SK-N-SH treated with all-trans-retinoic acid at 6 μM for 48 hours (cell line): ENCODE measurements around the gene DPT.

Source experiments
- ATAC-seq: fragments of 200-7000 bp; cut with Tn5 transposase; 3 replicates; pipeline ENCODE4 v1.9.1; 2020; ENCODE audit warnings: mild to moderate bottlenecking, moderate library complexity
- ARNTL ChIP-seq: fragments of 450-650 bp; formaldehyde crosslinking; IDR thresholded peaks from 2 replicates; pipeline ENCODE4 v1.5.0; 2020; ENCODE audit warnings: low read depth, mild to moderate bottlenecking, moderate library complexity, borderline replicate concordance
- BACH2 ChIP-seq: fragments of 250-450 bp; sonication (Bioruptor Pico); IDR thresholded peaks from 2 replicates; pipeline ENCODE4 v1.9.0; 2021; ENCODE audit warnings: mild to moderate bottlenecking, borderline replicate concordance
- CSDC2 ChIP-seq: fragments of 250-450 bp; sonication (Bioruptor Pico); IDR thresholded peaks from 2 replicates; pipeline ENCODE4 v1.5.0; 2020; ENCODE audit warnings: mild to moderate bottlenecking, moderate library complexity
- ESRRG ChIP-seq: fragments of 250-450 bp; sonication (Bioruptor Pico); IDR thresholded peaks from 2 replicates; pipeline ENCODE4 v1.6.1; 2021; ENCODE audit warnings: mild to moderate bottlenecking
- ISL1 ChIP-seq: fragments of 250-450 bp; sonication (Bioruptor Pico); IDR thresholded peaks from 2 replicates; pipeline ENCODE4 v2.1.2; 2022; ENCODE audit warnings: mild to moderate bottlenecking, moderate library complexity
- OSR1 ChIP-seq: fragments of 250-450 bp; sonication (Bioruptor Pico); IDR thresholded peaks from 2 replicates; pipeline ENCODE4 v1.8.0; 2022; ENCODE audit warnings: moderate library complexity, mild to moderate bottlenecking, inconsistent platforms
- PATZ1 ChIP-seq: fragments of 250-450 bp; sonication (Bioruptor Pico); IDR thresholded peaks from 2 replicates; pipeline ENCODE4 v1.8.0; 2020; ENCODE audit warnings: mild to moderate bottlenecking, moderate library complexity, borderline replicate concordance
- PPARA ChIP-seq: fragments of 250-450 bp; sonication (Bioruptor Pico); IDR thresholded peaks from 2 replicates; pipeline ENCODE4 v1.5.0; 2020; ENCODE audit warnings: mild to moderate bottlenecking, borderline replicate concordance
- RARB ChIP-seq: fragments of 250-450 bp; sonication (Bioruptor Pico); IDR thresholded peaks from 2 replicates; pipeline ENCODE4 v1.8.0; 2021; ENCODE audit warnings: mild to moderate bottlenecking, moderate library complexity
- SNAI2 ChIP-seq: fragments of 250-450 bp; sonication (Bioruptor Pico); IDR thresholded peaks from 2 replicates; pipeline ENCODE4 v1.5.0; 2020; ENCODE audit warnings: mild to moderate bottlenecking, moderate library complexity
- TCF4 ChIP-seq: fragments of 250-450 bp; sonication (Bioruptor Pico); IDR thresholded peaks from 2 replicates; pipeline ENCODE4 v1.8.0; 2021; ENCODE audit warnings: mild to moderate bottlenecking, moderate library complexity, borderline replicate concordance
- TOX ChIP-seq: fragments of 250-450 bp; sonication (Bioruptor Pico); IDR thresholded peaks from 2 replicates; pipeline ENCODE4 v1.8.0; 2021; ENCODE audit warnings: mild to moderate bottlenecking, moderate library complexity, borderline replicate concordance
- ZC3H10 ChIP-seq: fragments of 250-450 bp; sonication (Bioruptor Pico); IDR thresholded peaks from 2 replicates; pipeline ENCODE4 v1.5.1; 2021; ENCODE audit warnings: mild to moderate bottlenecking, moderate library complexity
- ZFP3 ChIP-seq: fragments of 250-450 bp; sonication (Bioruptor Pico); IDR thresholded peaks from 2 replicates; pipeline ENCODE4 v1.5.0; 2020; ENCODE audit warnings: mild to moderate bottlenecking, moderate library complexity
- ZFP30 ChIP-seq: fragments of 450-650 bp; formaldehyde crosslinking; IDR thresholded peaks from 2 replicates; pipeline ENCODE4 v1.5.0; 2022; ENCODE audit warnings: mild to moderate bottlenecking, moderate library complexity
- ZNF565 ChIP-seq: fragments of 450-650 bp; formaldehyde crosslinking; conservative IDR thresholded peaks from 2 replicates; pipeline ENCODE4 v1.5.0; 2020; ENCODE audit warnings: low read depth, mild to moderate bottlenecking, moderate library complexity
- ZNF8 ChIP-seq: fragments of 450-650 bp; formaldehyde crosslinking; IDR thresholded peaks from 2 replicates; pipeline ENCODE4 v1.5.0; 2020; ENCODE audit warnings: mild to moderate bottlenecking, moderate library complexity
- TF ChIP-seq, protein P1 (sequence below): fragments of 250-450 bp; sonication (Bioruptor Pico); IDR thresholded peaks from 2 replicates; pipeline ENCODE4 v1.5.1; 2020; ENCODE audit warnings: low read depth, mild to moderate bottlenecking, moderate library complexity
- TF ChIP-seq, protein P2 (sequence below): fragments of 250-450 bp; sonication (Bioruptor Pico); IDR thresholded peaks from 2 replicates; pipeline ENCODE4 v1.8.0; 2021; ENCODE audit warnings: low read depth, mild to moderate bottlenecking, moderate library complexity, borderline replicate concordance

DPT gene

DNA sequence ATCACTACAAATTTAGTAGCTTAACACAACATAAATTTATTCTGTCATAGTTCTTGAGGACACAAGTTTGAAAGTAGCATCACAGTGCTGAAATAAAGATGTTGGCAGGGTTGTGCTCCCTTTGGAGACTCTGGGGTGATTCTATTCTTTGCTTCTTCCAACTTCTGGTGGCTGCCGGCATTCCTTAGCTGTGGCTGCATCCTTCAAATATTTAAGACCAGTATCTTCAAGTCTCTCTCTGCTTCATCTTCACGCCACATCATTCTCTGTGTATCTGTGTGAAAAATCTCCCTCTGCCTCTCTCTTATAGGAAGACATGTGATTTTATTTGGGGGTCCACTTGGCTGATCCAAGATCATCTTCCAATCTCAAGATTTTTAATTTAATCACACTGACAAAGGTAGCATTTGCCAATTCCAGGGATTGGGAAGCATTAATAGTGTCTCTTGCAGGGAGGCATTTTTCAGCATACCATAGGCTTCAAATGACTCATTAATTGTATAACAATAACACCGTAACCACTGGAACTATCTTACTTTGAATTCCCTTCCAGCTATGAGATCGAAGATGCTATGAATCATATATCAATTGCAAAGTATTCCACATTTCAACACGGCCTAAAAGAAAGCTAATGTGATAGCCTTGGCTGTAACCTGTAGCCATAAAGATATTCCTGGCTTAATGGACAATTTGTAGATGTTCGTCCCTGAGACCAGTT is 74.6 kb downstream of the DPT start:
- peak; percentile 69 for ATAC-seq
- no peak for TF ChIP-seq ZFP3 (CRISPR knock-in tag)
- no peak for TF ChIP-seq ESRRG (CRISPR knock-in tag)
- TF ChIP-seq RARB (CRISPR knock-in tag), result no peak
- no peak for TF ChIP-seq CSDC2 (CRISPR knock-in tag)
- TF ChIP-seq ZFP30, result no peak
- no peak for TF ChIP-seq TCF4
- TF ChIP-seq SNAI2 (CRISPR knock-in tag), result no peak
- no peak for TF ChIP-seq ISL1 (CRISPR knock-in tag)
- TF ChIP-seq, protein P1, sequence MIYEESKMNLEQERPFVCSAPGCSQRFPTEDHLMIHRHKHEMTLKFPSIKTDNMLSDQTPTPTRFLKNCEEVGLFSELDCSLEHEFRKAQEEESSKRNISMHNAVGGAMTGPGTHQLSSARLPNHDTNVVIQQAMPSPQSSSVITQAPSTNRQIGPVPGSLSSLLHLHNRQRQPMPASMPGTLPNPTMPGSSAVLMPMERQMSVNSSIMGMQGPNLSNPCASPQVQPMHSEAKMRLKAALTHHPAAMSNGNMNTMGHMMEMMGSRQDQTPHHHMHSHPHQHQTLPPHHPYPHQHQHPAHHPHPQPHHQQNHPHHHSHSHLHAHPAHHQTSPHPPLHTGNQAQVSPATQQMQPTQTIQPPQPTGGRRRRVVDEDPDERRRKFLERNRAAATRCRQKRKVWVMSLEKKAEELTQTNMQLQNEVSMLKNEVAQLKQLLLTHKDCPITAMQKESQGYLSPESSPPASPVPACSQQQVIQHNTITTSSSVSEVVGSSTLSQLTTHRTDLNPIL, result no peak
- TF ChIP-seq BACH2 (CRISPR knock-in tag), result no peak
- TF ChIP-seq OSR1 (CRISPR knock-in tag), result no peak
- no peak for TF ChIP-seq ZC3H10
- TF ChIP-seq ZNF565 (CRISPR knock-in tag), result no peak
- TF ChIP-seq TOX (CRISPR knock-in tag), result no peak
- TF ChIP-seq ARNTL, result no peak
- TF ChIP-seq ZNF8 (CRISPR knock-in tag), result no peak
- TF ChIP-seq PPARA (CRISPR knock-in tag), result no peak
- TF ChIP-seq PATZ1 (CRISPR knock-in tag), result no peak

DNA sequence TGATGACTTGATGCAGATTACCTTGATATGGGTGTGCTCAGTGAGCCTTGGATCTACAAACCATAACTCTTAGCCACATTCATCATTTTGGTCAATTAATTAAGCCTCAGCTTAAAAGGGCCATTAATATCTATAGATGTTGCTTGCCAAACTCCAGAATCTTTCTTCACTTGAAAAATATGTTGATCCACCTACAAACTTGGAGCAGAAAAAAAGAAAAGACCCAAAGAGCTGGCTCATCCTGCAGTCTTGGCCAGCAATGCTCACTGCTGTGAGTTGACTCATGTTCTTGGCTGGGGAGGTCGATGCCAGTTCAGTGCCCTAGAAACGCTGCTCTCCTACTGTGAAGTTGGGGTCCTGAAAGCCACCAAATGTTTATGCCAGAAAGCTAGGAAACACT is 75.4 kb downstream of the DPT start:
- TF ChIP-seq ZC3H10, result peak; percentile 60; the same call in 1 of the 2 replicates
- no peak for TF ChIP-seq OSR1 (CRISPR knock-in tag)
- TF ChIP-seq TOX (CRISPR knock-in tag), result 0 out of 2 replicates have a peak, but pooled peaks have one; percentile 33
- ATAC-seq, result peak; percentile 92

DNA sequence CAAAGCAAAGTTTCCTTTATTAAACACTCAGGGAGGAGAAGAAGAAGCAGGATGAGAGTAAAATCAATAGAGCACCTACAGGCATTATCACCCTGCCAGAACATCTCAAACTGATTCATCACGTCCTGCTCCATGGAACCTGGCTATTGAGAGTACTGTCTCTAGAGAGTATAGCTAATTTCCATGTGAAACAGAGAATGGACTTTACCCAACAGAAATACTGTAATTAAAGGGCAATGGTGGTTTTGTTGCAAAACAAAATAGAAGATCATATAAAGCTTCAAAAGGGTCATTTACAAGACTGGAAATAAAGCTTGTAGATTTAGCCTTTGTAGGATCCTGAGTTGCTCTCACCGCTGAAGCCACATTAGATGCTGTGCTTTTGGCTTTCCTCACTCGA is 83.3 kb downstream of the DPT start:
- TF ChIP-seq ZNF8 (CRISPR knock-in tag) (no peak), RARB (CRISPR knock-in tag) (no peak), ZFP30 (no peak), BACH2 (CRISPR knock-in tag) (no peak), ARNTL (no peak), TCF4 (no peak), ISL1 (CRISPR knock-in tag) (no peak), ESRRG (CRISPR knock-in tag) (no peak), ZNF565 (CRISPR knock-in tag) (no peak), ZFP3 (CRISPR knock-in tag) (no peak), TOX (CRISPR knock-in tag) (no peak)
- TF ChIP-seq, protein P2, sequence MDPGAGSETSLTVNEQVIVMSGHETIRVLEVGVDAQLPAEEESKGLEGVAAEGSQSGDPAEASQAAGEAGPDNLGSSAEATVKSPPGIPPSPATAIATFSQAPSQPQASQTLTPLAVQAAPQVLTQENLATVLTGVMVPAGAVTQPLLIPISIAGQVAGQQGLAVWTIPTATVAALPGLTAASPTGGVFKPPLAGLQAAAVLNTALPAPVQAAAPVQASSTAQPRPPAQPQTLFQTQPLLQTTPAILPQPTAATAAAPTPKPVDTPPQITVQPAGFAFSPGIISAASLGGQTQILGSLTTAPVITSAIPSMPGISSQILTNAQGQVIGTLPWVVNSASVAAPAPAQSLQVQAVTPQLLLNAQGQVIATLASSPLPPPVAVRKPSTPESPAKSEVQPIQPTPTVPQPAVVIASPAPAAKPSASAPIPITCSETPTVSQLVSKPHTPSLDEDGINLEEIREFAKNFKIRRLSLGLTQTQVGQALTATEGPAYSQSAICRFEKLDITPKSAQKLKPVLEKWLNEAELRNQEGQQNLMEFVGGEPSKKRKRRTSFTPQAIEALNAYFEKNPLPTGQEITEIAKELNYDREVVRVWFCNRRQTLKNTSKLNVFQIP (CRISPR knock-in tag), result no peak
- no peak for ATAC-seq
